Left forelimb (tissue), 1 donor: ENCODE measurements around the gene PPARD.
"Not testable (repeated sequence)": the region's sequence is repeated elsewhere in the genome, so short reads cannot be mapped to it uniquely, and the experiment has no call there.

Experiments used
- DNase-seq: peaks from one replicate; pipeline ENCODE4 v3.0.0-alpha.2; 2018; ENCODE audit warnings: low spot score

PPARD gene

GRCh38 chr6:35382015-35382414 is 39.7 kb downstream of the PPARD start:
- no peak for DNase-seq

- no peak for DNase-seq
Measured at GRCh38 chr6:35385457-35386202, 43.3 kb downstream of the PPARD start.

GRCh38 chr6:35386989-35387388 is 44.6 kb downstream of the PPARD start:
- no peak for DNase-seq

GRCh38 chr6:35388030-35388429 is 45.7 kb downstream of the PPARD start:
- no peak for DNase-seq

GRCh38 chr6:35388772-35389352 is 46.5 kb downstream of the PPARD start:
- DNase-seq: no peak

GRCh38 chr6:35389386-35389785 is 47.0 kb downstream of the PPARD start:
- not testable (repeated sequence) for DNase-seq

GRCh38 chr6:35391240-35391968 is 49.0 kb downstream of the PPARD start:
- DNase-seq: no peak

- no peak for DNase-seq
Measured at GRCh38 chr6:35392111-35392702, 49.8 kb downstream of the PPARD start.

- DNase-seq: no peak
Measured at GRCh38 chr6:35392773-35393672, 50.7 kb downstream of the PPARD start.

GRCh38 chr6:35396991-35397390 is 54.6 kb downstream of the PPARD start:
- DNase-seq: no peak

GRCh38 chr6:35397806-35398418 is 55.6 kb downstream of the PPARD start:
- no peak for DNase-seq

- no peak for DNase-seq
Measured at GRCh38 chr6:35398526-35398925, 56.2 kb downstream of the PPARD start.

GRCh38 chr6:35400111-35400510 is 57.8 kb downstream of the PPARD start:
- no peak for DNase-seq

- DNase-seq: no peak
Measured at GRCh38 chr6:35400901-35401311, 58.5 kb downstream of the PPARD start.

GRCh38 chr6:35401514-35401913 is 59.2 kb downstream of the PPARD start:
- no peak for DNase-seq

- no peak for DNase-seq
Measured at GRCh38 chr6:35402136-35402855, 59.9 kb downstream of the PPARD start.

- no peak for DNase-seq
Measured at GRCh38 chr6:35402856-35403191, 60.5 kb downstream of the PPARD start.

GRCh38 chr6:35403544-35404442 is 61.4 kb downstream of the PPARD start:
- DNase-seq: no peak

- no peak for DNase-seq
Measured at GRCh38 chr6:35406711-35407485, 64.5 kb downstream of the PPARD start.
